Heart left ventricle (tissue), 13 donors: ENCODE data around the gene TGM2.

ENCODE experiments used
- POLR2A ChIP-seq, 2 donors: fragments of 450-650 bp; IDR thresholded peaks; one replicate each; pipeline ENCODE4 v1.6.1; 2017; ENCODE audit warnings: antibody characterized with exemption in 2 of 2, mild to moderate bottlenecking in 2 of 2, moderate library complexity in 2 of 2
- TF ChIP-seq, protein P1 (sequence below), 12 donors: fragments of 200-600 bp; sonication (generic) in 4 of 12; IDR thresholded peaks; one replicate each; pipeline versions ENCODE4 v1.5.0 to v1.8.0; 2018 to 2022; ENCODE audit warnings: antibody characterized with exemption in 12 of 12, mild to moderate bottlenecking in 5 of 12
- donor health status: ischemic (EF 13 %, LVEDD 7.1; RV severe dilation, severe dysfunction).
- donor health status: DM: no; HTN: yes; CAD: no.
- donor health status: DM: no; HTN: no; CAD: no.
- donor health status: ischemic (EF 25% LVEDD 6.9; RV normal size, moderate dysfunction).
- donor health status: ischemic (EF 25% LVEDD 5.7; RV mildly dilated, moderate dysfunction).
- donor health status: ischemic (EF 35%, LVEDD 5.7; RV mildly dilated, moderate dysfunction).
- donor health status: nonischemic (EF 11% LVEDD 7.7; RV severe dilation, severe dysfunction).
- donor health status: DM: yes; HTN: yes; CAD: no.
- donor health status: PGD.
- donor health status: ischemic (EF 29% LVEDD 5.4; RV normal size, mild dysfunction).
- donor health status: nonischemic (EF 23%, LVEDD 6.1; RV moderate dilation, normal function).

GRCh38 chr20:38184101-38184500 is 19.0 kb upstream of the TGM2 start:
- TF ChIP-seq, protein P1, sequence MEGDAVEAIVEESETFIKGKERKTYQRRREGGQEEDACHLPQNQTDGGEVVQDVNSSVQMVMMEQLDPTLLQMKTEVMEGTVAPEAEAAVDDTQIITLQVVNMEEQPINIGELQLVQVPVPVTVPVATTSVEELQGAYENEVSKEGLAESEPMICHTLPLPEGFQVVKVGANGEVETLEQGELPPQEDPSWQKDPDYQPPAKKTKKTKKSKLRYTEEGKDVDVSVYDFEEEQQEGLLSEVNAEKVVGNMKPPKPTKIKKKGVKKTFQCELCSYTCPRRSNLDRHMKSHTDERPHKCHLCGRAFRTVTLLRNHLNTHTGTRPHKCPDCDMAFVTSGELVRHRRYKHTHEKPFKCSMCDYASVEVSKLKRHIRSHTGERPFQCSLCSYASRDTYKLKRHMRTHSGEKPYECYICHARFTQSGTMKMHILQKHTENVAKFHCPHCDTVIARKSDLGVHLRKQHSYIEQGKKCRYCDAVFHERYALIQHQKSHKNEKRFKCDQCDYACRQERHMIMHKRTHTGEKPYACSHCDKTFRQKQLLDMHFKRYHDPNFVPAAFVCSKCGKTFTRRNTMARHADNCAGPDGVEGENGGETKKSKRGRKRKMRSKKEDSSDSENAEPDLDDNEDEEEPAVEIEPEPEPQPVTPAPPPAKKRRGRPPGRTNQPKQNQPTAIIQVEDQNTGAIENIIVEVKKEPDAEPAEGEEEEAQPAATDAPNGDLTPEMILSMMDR (IDR thresholded peaks at IDR 0.05): no peak
- no peak for TF ChIP-seq POLR2A (IDR thresholded peaks at IDR 0.05)
